ENCODE results near the gene ARAP1.
A peak's percentile ranks its signal among the peaks of the same experiment; 100 is the strongest.

ARAP1 gene

DNA sequence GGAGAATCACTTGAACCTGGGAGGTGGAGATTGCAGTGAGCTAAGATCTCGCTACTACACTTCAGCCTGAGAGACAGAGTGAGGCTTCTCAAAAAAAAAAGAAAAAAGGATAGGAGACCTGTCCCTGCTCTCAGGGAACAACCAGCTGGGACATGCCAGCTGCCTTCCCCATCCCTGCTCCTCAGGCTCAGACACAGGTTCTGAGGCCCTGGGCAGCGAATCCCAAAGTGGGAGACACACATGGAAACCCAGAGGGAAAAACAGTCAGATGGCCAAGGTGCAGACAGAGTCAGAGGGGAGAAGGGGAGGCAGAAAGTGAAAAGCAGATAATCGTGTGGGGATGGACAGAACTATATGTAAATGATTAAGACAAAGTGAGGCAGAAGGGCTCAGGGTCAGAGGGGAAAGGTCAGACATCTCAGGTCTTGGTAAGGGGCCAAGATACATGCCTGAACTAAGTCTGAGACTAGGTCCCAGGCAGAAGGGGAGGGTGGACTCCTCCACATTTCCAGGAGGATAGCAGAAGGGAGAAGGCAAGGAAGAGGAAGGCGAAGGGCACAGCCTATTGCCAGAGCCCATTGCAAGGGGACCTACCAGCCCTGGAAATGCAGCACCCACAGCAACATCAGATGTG, 27.4 kb upstream of the ARAP1 start:
- no peak for DNase-seq

DNA sequence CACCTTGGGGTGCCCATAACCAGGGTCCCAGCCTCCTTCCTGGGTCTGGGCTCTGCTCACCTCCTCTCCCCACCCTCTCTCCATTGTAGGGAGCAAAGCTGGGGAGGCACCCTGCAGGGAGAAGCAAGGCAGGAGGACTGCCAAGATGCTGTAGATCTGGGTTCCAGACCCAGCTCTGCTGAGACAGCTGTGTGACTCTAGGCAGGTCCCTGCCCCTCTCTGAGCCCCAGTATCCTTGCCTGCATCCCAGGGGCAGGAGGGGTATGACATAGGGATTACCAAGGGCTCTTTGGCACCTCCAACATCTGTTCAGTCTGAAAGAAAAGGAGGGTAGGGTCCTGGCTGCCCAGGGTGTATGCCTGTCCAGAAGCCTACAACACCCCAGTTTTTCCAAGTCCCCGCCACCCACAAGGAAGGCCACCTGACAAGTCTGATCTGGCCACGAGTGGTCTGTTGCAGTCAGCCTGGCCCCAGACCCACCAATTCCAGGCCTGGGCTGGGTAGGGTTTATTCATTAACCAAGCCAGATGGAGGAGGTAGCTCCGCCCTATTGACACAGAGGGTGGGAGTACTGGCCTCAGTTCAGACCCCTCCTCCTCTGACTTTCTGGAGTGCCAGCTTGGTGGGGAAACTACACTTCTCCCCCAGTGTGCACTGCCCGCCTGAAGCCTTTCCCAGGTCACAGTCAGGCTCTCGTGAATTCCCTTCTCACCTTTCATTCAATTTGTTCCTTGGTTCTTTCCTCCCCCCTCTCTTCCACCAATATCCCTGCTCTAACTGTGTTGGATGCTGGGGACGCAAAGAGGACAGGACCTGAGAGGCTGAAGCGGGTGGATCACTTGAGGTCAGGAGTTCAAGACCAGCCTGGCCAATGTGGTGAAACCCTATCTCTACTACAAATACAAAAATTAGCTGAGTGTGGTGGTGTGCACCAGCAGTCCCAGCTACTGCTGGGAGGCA, 26.6 kb upstream of the ARAP1 start:
- no peak for DNase-seq

GRCh38 chr11:72777755-72778278, 25.6 kb upstream of the ARAP1 start:
- DNase-seq = no peak

GRCh38 chr11:72776844-72777754, 24.9 kb upstream of the ARAP1 start:
- DNase-seq = no peak

DNA sequence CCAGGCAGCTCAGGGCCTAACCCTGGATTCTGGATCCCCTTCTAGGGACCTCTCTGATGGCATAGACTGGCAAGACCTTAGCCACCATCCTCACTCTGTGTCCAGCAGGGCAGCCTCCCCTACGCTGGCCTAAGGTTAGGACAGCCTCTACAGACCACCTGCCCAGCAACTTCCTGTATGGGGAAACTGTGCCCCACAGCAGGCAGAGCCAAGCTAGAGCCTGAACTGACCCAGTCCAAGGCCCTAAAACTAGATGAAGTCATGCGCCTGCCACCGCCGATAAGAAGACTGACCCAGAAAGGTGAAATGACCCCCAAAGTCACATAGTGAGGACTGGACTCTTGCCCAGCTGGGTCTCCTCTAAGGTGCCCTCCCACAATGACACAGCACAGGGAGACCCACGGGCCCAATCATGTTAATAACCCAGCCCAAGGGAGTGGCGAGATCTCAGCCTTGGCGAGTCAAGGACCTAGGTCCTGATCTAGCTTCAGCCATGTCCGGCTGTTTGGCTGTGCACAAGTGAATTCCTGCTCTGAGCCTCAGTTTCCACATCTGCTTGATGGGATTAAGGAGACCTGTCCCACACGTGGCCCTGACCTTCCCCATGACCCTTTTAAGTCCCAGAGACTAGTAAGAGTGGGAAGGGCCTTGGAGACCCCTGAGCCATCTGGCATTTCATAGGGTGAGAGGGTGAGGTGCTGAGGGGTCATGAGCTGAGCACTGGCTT, 24.1 kb upstream of the ARAP1 start:
- no peak for DNase-seq

- no peak for DNase-seq
These were observed 23.3 kb upstream of the ARAP1 start for GRCh38 chr11:72775288-72776110.

GRCh38 chr11:72774499-72774898, 22.3 kb upstream of the ARAP1 start:
- DNase-seq = no peak

DNA sequence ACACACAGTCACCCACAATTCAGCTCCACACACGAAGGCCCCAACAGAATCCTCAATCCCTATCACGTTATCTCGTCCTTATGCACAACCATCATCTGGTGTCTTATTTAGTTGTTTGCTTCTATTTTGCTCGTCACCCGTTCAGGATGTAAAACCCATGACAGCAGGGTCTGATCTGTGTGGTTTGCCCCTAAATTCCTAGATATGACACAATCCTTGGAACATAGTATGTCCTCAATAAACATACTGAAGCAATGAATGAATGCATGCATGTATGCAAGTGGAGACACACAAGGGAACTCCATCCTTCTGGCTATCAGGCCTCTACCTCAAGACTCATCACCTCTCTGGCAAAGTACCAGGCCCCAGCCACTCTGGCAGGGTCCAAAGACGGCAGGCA, 21.5 kb upstream of the ARAP1 start:
- DNase-seq = no peak

DNA sequence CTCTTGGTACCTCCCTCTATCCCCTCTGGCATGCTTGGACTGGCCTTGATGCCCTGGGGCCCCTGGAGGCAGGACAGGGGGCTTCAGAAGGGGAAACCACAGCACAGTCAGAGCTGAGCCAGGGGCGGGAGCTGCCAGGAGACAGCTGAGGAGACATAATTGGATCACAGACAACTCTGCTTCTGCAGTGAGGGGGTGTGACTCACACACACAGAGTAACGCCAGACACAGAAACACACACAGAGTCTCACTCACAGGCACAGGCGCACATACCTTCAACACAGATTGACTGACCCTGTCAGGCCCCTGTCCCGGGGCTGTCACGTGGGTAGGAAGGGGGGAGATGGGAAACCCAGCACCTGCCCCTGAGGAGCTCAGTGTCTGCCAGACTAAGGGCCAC, 21.1 kb upstream of the ARAP1 start:
- peak in 1 of 2 donors; percentile 36 for DNase-seq

DNA sequence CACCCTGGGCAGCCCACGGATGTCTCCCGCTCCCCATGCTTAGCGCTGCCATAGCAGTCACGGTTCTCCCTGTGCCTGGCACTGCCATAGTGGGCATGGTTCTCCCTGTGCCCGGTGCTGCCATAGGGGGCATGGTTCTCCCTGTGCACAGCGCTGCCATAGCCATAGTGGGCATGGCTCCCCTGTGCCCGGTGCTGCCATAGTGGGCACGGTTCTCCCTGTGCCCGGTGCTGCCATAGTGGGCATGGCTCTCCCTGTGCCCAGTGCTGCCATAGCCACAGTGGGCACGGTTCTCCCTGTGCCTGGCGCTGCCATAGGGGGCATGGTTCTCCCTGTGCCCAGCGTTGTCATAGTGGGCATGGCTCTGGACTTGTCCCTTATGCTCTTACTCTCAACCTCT, 19.9 kb upstream of the ARAP1 start:
- no peak for DNase-seq

- DNase-seq = no peak
These were observed 19.3 kb upstream of the ARAP1 start for GRCh38 chr11:72771507-72771906.

GRCh38 chr11:72770799-72771198, 18.6 kb upstream of the ARAP1 start:
- no peak for DNase-seq

- no peak for DNase-seq
These were observed 17.5 kb upstream of the ARAP1 start for GRCh38 chr11:72769680-72770079.

DNA sequence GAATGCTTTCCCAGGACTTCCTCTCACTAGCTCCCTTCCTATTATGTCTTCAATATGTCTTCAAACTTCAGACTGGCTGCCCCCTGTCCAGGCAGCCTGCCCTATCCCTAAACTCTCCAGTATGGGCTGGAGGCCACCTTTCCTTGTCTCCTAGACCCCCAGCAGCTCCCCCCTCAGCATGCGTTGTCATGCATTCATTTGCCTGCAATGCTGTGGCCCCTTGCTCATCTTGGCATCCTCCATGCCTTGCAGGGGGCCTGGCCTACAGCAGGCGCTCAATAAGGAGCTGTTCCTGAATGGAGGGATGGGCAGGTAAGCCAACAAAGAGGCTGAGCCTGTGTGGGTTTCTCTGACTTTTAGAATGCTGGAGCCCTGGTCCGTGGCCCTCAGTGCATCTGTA, 16.4 kb upstream of the ARAP1 start:
- no peak for DNase-seq

DNA sequence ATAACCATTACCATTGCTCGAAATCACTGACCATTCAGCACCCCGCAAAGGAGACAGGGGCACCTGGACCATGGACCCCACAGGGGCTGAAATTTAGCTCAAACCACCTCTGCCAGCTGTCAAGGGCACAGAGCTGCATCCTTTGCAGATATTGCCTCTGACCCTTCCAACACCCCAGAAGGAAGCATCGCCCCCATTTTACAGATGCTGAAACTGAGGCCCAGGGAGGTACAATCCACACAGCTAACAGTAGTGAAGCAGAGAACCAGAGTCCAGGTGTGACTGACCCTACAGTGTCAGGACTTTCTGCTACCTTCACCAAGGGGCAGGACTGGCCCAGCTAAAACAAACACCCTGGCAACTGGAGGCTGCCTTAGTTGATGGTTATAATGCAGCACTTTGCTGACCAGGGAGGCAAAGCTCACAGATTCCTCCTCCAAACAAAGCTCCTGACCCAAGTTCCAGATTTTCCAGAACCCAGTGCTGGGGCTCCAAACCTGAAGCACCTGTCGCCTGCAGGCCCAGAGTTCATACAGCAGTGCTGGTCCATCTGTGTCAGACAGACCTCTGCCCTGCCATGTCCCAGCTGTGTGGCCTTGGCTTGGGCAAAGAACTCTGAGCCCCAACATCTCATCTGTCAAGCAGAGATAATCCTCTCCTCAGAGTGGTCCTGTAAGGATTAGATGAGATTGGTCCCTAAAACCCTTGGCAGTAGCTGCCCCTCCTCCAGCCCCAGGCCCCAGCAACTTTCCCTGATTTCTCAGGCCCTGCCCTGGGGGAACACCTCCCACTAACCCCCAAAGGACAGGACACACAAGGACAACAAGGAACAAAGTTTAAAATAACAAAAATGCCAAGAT, 15.2 kb upstream of the ARAP1 start:
- no peak for DNase-seq

DNA sequence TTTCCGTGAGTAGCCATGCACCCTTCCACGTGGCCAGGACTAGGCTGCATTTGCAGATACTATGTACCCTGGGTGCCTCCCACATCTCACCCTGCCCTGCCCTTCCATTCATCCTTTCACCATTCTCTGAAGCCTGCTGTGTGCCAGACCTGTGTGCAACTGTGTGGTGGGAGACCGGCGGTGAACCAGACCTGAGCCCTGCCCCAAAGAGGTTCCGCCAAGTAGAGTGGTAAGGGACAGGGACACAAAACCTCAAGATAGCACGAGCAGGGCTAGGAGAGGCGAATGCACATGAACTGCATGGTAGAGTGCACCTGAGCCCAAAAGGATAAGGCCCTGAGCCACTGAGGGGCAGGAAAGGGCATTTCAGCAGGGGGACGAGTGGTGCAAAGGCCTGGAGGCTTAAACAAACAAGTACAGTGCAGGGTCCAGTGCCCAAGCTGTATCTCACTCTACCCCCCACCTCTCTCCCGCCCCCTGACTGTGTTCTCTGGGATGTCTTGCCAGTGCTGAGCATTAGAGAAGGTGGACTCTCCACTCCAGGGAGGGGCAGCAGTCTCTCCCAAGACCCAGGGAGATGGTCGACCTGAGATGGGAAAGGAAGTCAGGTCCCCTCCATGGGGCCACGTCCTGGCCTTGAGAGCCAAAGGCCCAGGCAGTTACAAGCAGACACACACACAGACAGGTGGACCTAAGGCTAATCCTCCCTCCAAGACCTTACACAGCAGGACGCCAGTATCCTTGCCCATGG, 14.1 kb upstream of the ARAP1 start:
- no peak for DNase-seq

DNA sequence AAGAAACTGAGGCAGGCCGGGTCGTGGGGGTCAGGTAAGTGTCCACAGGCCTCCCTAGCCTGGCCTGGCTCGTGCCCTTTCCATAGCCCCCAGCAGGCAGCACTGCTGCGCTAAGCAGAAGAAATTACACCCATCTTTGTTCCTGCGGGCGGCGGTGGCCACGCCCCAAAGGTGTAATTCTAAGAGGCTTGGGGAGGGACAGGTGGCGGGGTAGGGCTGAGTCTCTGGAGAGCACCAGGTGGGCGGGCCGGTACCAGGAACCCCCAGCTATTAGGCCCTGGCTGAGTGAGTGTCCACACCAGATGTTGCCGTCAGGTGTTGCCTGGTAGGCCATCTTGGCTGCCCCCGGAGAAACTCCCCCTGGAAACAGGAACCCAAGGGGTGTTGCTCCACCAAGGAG, 12.3 kb upstream of the ARAP1 start:
- no peak for DNase-seq

GRCh38 chr11:72763823-72764222, 11.6 kb upstream of the ARAP1 start:
- no peak for DNase-seq

- no peak for DNase-seq
These were observed 10.6 kb upstream of the ARAP1 start for GRCh38 chr11:72762641-72763304.
